Activated naive CD4-positive, alpha-beta T cell treated with anti-CD3 and anti-CD28 coated beads, Interleukin-2, amount 50 U/mL, for 16 hours (primary cell): ENCODE results near the gene ASPA.

Experiments
- DNase-seq: peaks from one replicate; pipeline ENCODE4 v3.0.0-alpha.2; 2020

Gene ASPA

DNA sequence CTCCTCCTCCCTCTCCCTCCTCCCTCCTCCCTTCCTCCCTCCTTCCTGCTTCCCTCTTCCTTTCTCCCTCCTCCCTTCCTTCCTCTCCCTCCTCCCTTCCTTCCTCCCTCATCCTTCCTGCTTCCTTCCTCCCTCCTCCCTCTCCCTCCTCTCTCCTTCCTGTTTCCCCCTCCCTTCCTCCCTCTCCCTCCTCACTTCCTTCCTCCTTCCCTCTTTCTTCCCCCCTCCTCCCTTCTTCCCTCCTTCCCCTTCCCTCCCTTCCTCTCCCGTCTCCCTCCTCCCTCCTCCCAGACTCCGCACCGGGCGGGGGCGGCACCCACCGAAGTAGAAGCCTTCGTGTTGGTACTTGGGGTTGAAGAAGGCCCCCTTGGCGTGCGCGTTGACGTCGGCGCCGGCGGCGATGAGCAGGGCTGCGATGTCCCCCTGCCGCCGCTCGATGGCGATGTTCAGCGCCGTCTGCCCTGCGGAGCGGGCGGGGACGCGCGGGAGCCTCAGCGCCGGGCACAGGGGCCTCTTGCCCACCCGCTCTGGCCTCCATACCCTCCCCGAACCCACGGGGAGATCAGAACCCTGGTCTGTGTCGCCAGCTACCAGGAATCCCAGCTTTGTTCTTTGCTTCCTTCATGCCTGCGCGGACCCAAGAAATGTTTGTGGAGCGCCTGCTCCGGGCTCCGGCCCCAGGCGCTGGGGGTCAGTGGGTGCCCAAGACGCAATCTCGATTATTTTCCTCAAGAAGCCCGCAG lies 59.6 kb downstream of the ASPA start:
- DNase-seq = peak; percentile 69

DNA sequence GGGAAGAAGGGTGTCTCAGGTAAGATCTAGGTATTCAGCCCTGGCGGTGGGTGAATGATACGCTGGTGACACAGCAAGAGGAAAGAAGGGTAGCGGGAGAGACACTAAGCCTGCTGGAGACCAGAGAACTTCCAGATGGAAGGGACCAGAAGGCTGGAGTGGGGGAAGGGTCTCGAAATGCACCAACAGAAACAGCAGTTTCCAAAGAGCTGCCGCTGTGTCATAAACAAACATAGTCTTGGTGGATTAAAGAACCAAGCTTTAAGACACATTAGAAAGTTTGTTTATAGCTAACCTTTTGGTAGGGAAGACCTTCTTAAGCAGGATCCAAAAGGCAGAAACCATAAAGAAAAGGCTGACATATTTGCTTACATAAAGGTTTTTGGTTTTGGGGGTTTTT lies 60.9 kb downstream of the ASPA start:
- DNase-seq = no peak

DNA sequence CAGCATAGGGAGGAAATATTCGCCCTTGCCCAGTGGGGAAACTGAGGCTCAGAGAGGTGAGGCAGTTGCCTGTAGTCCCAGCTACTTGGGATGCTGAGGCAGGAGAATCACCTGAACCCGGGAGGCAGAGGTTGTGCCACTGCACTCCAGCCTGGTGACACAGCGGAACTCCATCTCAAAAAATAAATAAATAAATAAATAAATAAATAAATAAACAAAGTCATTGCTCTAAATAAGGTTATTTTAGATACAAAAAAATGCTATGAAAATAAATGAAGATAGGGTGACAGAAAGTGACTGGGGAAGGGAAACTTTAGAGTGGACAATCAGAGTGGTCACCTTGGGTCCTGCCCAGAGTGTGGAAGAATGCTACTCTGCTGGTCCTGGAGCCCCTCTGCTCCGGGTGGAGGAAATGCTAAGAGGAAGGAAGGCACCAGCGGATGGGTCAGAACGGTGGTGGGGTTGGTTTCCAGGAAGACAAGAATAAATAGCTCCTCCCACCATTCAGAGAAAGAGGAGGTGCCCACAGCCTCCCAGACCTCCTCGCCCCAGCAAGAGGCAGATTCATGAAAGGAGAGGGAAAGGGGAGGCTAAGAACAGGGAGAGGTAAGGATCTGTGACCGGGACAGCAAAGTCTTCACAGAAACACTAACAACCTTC lies 64.2 kb downstream of the ASPA start:
- no peak for DNase-seq

DNA sequence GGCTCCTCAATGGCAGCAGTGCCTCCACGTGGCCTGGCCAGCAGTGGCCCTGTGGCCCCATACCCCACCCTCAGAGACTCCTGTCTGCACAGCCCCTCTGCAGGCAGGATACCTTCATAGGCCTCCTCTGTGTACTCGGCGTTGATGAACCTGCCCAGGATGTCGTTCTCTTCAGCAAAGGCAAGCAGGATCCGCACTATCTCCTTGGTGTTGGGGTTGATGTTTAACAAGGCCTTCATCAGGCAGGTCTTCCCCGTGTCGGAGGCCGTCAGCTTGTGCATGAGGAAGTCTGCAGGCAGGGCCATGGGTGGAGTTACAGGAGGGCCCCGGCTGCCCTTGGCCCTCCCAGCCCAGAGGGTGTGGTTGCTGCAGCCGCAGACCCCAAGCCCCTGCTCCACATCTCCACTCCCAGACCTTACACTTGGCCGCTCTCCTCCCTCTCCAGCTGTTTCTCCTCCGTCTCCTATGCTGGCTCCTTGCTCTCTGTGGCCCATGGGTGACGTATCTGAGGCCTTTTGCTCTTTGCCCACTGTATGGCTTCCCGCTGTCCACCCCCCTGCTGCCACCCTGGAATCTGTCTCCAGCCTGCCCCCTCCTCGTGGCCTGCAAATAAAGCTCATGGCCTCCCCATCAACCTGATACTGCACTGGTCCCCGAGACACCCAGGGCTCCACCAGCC lies 66.8 kb downstream of the ASPA start:
- no peak for DNase-seq

DNA sequence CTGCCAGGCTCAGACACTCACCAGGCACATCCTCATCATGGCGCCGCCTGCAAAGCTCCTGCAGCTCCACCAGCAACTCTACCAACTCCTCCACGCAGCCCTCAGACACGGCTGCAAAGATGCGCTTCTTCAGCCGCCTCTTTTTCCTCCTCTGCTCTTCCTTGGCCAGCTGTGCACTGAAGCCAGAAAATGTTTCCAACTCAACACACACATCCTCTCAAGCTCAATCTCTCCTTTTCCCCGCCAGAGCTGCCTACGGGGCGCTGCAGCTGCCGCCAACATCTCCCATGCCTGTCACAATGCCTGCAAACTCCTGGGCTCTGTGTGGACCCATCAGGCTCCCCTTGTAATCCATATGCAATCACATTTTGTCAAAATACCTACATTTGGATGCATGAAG lies 67.7 kb downstream of the ASPA start:
- no peak for DNase-seq

DNA sequence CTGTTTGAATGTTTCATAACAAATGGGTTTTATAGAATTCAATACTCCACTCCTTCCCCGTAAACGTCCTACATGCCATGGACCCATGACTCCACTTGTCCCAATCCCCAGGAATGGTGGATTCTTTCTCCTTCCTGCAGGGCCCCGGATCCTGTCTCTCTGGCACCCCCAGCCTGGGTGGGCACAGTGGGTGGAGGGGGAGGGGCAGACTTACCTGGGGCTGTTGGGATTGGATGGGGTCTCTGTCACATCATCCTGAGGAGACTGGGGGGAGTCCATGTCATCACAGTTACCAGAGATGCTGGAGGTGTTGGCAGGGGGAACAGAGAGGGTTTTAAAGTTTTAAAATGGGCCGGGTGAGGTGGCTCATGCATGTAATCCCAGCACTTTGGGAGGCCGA lies 68.6 kb downstream of the ASPA start:
- no peak for DNase-seq

DNA sequence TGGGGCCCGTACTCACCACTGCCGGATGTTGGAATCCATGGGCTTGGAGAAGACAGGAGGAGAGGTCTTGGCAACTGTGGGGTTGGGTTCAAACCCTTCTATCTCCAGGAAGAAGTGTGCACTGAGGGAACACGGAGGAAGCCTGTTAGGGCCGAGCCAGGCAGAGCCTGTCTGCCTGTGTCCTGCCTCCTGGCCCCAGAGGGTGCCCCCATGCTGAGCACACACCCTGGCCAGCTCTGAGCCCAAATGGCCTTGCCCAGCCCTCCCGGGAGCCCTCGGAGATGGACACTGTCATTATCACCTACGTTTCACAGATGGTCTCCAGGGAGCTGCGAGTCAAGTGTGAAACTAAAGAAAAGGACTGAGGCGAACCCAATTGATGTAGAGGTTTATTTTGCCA lies 69.4 kb downstream of the ASPA start:
- no peak for DNase-seq

DNA sequence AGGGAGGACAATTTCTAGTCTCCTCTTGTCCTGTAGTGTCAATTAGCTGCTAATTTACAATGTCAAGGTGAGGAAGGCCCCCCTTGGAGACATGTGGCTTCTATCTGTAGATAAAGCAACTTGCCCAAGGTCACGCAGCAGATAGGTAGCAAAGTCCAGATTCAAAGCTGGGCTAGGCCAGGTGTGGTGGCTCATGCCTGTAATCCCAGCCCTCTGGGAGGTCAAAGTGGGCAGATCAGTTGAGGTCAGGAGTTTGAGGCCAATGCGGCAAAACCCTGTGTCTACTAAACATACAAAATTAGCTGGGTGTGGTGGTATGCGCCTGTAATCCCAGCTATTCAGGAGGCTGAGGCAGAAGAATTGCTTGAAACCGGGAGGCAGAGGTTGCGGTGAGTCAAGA lies 70.7 kb downstream of the ASPA start:
- DNase-seq = no peak

DNA sequence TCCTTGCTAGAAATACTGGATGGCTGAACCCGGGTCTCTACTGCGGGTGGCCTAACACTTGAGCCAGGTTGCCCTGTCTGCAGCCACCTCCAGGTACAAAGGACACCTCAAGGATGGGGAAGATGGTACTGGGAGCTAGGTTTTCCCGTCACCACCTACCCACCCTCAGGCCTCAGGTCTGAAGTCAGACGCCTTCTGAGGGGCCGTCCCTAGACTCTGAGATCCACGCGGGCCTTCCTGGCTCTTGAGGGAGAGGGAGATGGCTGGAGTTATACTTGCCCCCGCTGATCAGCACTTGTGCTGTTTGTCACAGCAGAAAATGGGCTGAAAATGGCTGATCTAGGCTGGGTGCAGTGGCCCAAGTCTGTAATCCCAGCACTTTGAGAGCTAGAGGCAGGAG lies 71.2 kb downstream of the ASPA start:
- no peak for DNase-seq

DNA sequence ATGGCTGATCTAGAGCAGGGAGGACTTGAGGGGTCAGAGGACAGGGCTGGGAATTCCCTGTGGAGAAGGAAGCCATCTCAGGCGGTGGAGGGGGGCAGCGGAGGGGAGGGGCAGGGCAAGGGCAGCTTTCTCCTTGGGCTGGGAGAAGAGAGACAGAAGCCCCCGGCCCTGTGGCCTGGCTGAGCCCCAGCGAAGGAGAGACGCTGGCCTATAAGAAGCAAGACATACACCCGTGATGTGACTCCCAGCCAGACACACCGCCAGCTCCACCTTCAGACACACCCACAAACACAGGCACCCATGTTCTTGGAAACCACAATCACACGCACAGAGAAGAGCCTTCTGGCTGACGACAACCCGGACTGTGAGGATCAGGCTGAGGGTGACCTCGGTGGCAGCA lies 71.8 kb downstream of the ASPA start:
- DNase-seq = no peak

DNA sequence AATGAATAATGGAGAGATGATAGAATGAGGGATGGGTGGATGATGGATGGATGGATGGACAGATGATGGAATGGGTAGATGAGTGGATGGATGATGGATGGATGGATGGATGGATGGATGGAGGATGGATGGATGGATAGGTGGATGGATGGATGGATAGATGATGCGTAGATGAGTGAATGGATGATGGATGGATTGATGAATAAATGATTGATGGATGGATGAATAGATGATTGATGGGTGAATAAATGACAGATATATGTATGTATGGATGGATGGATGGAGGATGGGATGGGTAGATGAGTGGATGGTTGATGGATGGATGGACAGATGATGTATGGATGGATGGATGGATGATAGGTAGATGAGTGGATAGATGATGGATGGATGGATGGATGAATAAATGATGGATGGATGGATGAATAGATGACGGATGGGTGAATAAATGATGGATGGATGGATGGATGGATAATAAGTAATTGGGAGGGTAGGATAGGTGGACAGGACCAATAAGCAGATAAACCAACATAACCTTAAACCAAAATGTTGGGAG lies 73.9 kb downstream of the ASPA start:
- no peak for DNase-seq

DNA sequence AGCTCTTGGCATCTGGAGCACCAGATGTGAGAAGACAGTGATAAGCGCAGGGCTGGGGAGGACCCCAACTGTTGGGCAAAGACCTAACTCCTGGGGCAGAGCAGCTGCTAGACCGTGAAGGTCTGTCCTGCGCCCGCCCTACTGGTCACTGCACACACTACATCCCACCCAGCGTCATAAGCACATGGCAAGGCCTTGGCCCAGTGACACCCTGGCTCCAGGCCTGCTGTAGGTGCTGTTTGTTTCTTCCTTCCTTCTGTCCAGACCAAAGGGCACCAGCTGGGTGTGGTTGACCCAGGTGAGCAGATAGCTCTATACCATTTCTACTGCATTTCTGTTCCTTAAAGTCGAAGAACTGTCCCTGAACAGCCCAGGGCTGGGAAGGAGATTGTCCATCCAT lies 75.4 kb downstream of the ASPA start:
- no peak for DNase-seq

DNA sequence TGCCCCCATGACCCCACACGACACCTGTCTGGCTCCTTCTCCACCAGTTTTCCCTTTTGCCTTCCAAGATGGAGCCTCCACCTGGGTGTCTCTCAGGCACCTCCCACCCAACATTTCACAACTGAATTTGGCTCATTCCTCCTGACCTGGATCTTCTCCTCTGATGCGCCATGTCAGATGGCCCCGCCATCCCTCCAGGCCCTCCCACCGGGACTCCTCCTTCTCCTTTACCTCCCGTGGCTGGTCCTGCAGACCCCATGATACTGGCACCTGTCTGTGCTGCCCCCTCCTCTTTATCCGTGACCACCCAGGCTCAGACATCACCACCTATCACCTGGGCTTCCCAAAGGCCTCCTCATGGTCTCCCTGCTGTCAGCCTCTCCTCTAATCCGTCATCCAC lies 77.1 kb downstream of the ASPA start:
- DNase-seq = no peak
